ENCODE data around the gene PCSK6.
"Not testable (repeated sequence)": the region's sequence is repeated elsewhere in the genome, so short reads cannot be mapped to it uniquely, and the experiment has no call there.

PCSK6 gene

GRCh38 chr15:101431301-101431700, 58.2 kb downstream of the PCSK6 start:
- no peak for DNase-seq (ENCODE audit: low read depth)

- no peak for DNase-seq (ENCODE audit: low read depth)
Observed at GRCh38 chr15:101429646-101430045, 59.9 kb downstream of the PCSK6 start.

- no peak for DNase-seq (ENCODE audit: low read depth)
Observed at GRCh38 chr15:101429191-101429590, 60.3 kb downstream of the PCSK6 start.

GRCh38 chr15:101428758-101429157, 60.7 kb downstream of the PCSK6 start:
- no peak for DNase-seq (ENCODE audit: low read depth)

GRCh38 chr15:101427606-101428487, 61.7 kb downstream of the PCSK6 start:
- no peak for DNase-seq (ENCODE audit: low read depth)

- DNase-seq (ENCODE audit: low read depth), result no peak
Observed at GRCh38 chr15:101426761-101427333, 62.7 kb downstream of the PCSK6 start.

GRCh38 chr15:101425787-101426365, 63.6 kb downstream of the PCSK6 start:
- no peak for DNase-seq (ENCODE audit: low read depth)

- DNase-seq (ENCODE audit: low read depth), result no peak
Observed at GRCh38 chr15:101424984-101425383, 64.5 kb downstream of the PCSK6 start.

GRCh38 chr15:101420232-101420631, 69.3 kb downstream of the PCSK6 start:
- DNase-seq (ENCODE audit: low read depth), result no peak

- not testable (repeated sequence) for DNase-seq (ENCODE audit: low read depth)
Observed at GRCh38 chr15:101416475-101416874, 73.0 kb downstream of the PCSK6 start.

GRCh38 chr15:101413239-101413638, 76.3 kb downstream of the PCSK6 start:
- no peak for DNase-seq (ENCODE audit: low read depth)

- no peak for DNase-seq (ENCODE audit: low read depth)
Observed at GRCh38 chr15:101411581-101411980, 77.9 kb downstream of the PCSK6 start.

- no peak for DNase-seq (ENCODE audit: low read depth)
Observed at GRCh38 chr15:101411085-101411484, 78.4 kb downstream of the PCSK6 start.

- DNase-seq (ENCODE audit: low read depth), result no peak
Observed at GRCh38 chr15:101410612-101411011, 78.9 kb downstream of the PCSK6 start.

GRCh38 chr15:101409621-101410020, 79.9 kb downstream of the PCSK6 start:
- no peak for DNase-seq (ENCODE audit: low read depth)

GRCh38 chr15:101407966-101408775, 81.3 kb downstream of the PCSK6 start:
- DNase-seq (ENCODE audit: low read depth), result no peak

GRCh38 chr15:101407439-101407838, 82.1 kb downstream of the PCSK6 start:
- DNase-seq (ENCODE audit: low read depth), result no peak

- DNase-seq (ENCODE audit: low read depth), result no peak
Observed at GRCh38 chr15:101406526-101407195, 82.8 kb downstream of the PCSK6 start.

GRCh38 chr15:101406036-101406435, 83.5 kb downstream of the PCSK6 start:
- no peak for DNase-seq (ENCODE audit: low read depth)

- no peak for DNase-seq (ENCODE audit: low read depth)
Observed at GRCh38 chr15:101404245-101404644, 85.3 kb downstream of the PCSK6 start.

GRCh38 chr15:101402883-101403282, 86.6 kb downstream of the PCSK6 start:
- not testable (repeated sequence) for DNase-seq (ENCODE audit: low read depth)

- no peak for DNase-seq (ENCODE audit: low read depth)
Observed at GRCh38 chr15:101401286-101401685, 88.2 kb downstream of the PCSK6 start.
